Activated CD4-positive, alpha-beta T cell treated with anti-CD3 and anti-CD28 coated beads for 4 hours (primary cell): ENCODE data around the gene TRAPPC1.

Source experiments
- DNase-seq, 2 donors: peaks; one replicate each; pipeline ENCODE4 v3.0.0-alpha.2; 2020

The TRAPPC1 gene

DNA sequence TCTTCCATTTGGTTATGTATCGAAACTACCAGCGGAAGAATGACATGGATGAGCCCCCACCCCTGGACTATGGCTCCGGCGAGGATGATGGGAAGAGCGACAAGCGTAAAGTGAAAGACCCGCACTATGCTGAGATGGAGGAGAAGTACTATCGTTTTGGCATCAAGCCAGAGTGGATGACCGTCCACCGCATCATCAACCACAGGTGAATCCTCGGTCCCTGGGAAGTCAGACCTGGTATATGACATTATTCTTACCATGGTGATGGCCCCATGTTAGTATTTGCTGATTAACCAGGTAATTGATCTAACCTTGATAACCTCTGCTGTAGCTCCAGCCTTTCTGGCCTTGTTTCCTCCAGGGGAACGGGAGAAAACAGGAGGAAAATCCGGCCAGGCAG is 34.7 kb downstream of the TRAPPC1 start:
- no peak for DNase-seq

DNA sequence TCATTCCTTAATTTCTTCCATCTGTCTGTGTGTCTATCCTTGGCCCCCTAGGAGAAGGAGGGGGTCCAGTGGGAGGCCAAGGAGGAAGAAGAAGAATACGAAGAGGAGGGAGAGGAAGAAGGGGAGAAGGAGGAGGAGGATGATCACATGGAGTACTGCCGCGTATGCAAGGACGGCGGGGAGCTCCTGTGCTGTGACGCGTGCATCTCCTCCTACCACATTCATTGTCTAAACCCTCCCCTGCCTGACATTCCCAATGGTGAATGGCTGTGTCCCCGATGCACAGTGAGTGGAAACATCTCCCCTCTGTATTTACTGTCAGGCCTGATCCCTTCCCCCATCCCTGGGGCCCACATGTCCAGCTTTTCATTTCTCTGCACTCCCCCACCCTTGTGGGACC is 36.9 kb downstream of the TRAPPC1 start:
- DNase-seq = no peak

DNA sequence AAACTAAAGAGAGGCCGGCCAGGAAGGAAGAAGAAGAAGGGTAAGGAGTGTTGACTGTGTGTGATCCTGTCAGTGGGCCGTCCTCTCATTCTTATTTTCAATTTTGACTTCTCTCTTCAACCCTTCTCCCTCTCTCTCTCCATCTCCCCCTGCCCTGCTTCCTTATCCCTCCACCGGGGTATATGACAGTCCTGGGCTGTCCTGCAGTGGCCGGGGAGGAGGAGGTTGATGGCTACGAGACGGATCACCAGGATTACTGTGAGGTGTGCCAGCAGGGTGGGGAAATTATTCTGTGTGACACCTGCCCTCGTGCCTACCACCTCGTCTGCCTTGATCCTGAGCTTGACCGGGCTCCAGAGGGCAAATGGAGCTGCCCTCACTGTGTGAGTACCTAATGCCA is 37.5 kb downstream of the TRAPPC1 start:
- DNase-seq = no peak

DNA sequence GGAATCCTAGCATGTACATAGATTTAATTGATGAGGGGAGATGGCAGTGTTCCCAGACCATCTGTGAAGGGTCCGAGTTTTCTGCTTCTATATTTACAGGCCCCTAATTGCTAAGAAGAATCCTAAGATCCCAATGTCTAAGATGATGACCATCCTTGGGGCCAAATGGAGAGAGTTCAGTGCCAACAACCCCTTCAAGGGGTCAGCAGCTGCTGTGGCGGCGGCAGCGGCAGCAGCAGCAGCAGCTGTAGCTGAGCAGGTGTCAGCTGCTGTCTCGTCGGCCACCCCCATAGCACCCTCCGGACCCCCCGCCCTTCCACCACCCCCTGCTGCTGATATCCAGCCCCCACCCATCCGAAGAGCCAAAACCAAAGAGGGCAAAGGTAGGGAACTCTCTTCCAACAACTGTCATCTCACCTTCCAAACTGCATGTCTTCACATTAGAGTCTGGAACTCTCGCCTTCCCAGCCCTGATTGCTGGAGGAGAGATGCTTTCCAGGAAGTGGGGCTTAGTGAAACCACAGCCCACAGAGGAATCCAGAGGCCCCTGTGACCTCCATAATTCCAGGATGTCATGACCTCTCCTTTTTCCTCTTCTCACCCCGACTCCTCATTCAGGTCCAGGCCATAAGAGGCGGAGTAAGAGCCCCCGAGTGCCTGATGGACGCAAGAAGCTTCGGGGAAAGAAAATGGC is 38.4 kb downstream of the TRAPPC1 start:
- DNase-seq = no peak

DNA sequence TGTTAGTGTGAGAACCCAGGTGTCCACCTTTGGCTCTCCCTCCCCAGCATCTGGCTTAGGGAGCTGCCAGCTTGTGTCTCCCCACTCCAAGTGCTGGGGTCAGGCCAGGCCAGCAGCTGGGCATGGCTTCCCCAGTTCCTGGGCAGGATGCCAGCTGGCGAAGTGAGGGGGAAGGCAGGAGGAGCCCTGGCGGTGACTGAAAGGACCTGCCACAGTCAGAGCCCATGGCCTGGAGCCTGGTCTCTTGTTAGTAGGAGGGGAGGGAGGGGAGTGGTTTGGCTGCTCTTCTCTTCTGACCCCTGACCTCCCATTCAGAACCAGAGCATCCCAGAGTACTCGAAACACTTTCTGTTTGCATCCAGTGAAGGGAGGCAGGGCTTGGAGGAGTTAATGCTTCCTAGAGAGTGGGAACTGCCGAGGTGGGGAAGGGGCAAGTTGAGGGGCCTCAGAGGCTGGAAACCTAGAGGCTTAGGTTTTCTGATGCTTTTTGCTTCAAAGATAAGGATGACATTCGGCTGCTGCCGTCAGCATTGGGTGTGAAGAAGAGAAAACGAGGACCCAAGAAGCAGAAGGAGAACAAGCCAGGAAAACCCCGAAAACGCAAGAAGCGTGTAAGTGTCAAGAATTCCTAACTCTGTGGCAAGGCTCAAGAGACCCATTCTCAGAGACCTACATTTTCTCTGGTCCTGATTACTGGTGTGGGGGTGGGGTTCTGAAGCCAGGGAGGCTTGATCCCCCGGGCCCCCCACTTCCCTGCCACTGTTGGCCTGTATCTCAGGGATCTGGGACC is 42.4 kb downstream of the TRAPPC1 start:
- peak; percentile 24 to 41 for DNase-seq

DNA sequence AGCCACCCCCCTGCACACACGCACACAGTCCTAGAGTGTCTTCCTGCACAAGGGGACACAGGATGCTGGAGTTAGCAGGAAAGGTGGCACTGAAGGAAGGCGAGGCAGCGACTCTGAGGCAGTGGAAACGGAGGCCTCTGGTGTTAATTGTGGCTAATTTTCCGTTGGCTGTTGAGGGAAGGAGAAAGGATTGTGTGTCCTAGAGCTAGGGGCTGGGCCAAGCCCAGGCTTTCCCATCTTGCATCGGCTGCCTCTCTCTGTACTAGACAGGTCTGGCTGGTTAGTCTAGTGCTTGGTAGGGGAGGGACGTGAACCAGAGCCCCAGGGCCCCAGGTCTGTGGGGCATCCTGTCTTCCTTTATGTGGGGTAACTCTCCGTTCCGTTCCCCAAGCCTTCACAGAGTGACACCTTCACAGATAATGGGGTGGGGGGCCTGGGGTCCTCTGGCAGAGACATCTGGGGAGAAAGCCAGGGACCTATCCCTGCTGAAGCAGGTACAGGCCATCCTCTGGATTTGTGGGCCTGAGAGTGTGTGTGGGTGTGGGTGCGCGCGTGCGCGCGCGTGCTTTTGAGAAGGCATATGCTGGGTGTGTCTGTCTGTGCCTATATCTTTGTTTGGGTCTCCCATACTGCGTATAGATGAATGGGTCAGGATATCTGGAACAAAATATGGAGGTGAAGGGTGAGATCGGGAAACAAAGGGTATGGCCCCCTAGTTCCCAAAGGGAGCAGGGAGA is 43.4 kb downstream of the TRAPPC1 start, which contains the start of gene CHD3:
Gene CHD3 (plus strand): TSS at position 606 of the 737 bp plus-strand sequence. CDS start 212 bp downstream, outside the sequence.
- DNase-seq = peak; percentile 55 to 56

DNA sequence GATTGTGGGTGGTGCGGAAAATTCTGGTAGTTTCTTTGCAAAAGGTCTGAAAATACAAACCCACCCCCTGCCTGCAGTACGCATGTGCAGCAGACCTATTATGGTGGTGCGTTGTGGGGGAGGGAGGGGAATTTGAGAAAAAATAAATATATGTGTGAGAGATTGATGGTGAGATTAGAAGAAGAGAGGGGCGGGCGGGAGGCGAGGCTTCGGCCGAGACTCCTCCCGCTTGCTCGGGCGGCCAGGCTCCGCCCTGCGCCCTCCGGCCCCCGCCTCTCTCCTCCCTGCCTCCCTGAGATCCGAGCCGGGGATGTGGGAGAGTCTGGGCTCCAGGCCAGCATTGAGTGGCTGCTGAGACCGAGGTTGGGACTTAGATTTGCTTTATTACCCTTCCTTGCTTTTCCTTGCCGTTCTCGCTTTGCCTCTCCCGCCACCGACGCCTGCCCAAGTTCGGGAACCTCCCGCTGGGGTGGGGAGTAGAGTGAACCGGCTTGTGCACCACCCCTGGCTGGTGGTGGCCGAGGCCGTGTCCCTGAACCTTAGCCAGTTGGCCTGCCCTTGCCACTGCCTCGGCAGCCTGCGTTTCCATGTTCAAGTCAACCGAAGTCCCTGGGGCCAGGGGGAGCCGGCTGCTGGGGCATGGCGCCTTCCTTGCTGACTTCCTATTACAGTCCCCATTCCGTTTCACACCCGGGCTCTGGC is 44.1 kb downstream of the TRAPPC1 start:
- peak; percentile 92 for DNase-seq

DNA sequence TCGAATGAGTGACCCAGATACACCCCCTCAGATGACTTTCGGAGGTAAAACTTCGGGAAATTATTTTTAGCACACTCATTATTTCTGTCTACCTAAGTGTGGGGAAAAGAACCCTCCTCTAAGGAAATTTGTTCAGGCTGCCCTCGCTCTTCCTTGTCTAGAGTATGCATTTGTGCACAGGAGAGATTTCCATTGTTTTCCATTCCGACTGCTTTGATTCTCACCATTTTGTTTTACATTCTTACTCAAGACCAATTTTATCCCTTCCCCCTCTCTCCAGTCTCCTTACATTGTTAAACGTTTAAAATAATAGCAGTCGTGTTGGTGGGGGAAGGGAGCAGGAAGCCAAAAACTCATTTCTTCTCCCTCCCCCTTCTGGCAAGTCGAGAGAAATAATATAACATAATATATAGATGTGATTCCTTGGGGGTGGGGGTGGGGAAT is 44.7 kb downstream of the TRAPPC1 start:
- no peak for DNase-seq

DNA sequence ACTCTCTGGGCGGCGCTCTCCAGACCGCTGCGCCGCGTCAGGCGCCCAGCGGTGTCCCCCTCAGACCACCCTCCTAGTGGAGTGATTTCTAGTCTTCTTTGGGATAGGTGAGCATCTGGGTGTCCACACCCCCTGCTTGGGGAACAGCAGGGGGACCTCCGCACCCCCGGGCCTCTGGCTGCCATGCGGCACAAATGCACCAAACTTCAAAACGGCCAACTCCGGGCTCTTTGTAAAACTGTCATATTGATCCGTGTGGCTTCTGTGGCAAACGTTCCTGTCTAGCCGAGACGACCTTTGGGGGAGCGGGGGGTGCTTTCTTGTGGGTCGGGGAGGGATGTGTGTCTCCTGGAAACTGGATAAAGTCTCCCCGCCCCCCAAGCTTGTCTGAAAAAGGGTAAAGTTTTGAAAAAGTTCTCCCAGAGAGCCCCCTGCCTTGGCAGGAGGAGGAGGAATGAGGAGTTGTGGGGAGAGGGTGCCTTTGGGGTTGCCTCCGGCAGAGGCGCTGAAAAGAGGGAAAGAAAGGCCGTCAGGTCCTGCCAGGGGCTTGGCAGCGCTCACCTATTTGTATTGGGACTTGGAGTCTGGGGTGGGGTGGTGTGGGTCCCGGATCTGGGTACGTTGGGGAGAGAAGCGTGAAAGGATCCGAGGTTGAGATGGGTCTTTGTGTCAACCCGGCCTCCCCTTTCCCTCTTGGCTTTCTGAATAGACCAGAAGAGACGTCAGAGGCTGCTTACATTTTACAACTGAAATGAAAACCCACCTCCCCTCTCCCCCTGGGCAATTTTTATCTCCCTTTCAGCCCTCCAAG is 45.3 kb downstream of the TRAPPC1 start:
- DNase-seq = peak; percentile 55 to 59

DNA sequence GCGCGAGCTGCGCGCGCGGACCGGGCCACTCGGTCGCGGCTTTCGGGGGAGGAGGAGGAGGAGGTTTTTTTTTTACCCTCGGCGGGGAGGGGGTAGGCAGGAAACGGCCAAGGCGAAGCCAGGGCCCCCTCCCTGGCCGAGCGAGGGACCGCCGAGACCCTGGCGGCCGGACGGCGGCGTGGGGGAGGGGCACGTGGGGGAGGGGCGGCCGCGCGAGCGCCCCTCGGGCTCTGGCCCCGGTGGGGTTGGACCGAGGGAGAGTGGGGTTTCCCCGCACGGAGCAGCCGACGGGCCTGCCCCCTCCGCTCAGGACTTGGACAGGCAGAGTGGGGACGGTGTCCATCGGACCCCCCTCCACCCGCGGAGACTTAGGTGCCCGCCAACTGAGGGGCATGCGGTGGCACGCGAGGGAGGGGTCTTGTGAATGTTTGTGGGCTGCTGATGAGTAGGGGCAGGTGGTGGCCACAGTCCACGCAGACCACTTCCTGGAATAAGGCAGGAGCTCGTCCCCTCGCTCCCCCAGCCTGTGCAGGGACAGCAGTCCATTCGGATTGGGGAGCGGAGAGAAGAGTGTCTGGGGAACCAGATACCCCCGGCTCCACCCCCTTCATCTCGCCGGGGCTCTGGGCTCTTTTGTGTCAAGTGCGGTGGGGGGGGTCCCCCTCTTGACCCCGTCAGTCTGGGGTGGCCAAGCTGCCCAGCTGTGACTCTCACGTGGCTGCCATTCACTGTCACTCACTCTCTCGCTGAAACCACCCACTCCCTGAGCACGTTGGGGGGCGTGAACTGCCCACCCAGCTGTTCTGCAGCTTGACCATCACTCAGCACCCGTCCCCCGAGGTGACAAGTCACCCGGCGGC is 46.1 kb downstream of the TRAPPC1 start:
- DNase-seq = peak; percentile 37 to 43

DNA sequence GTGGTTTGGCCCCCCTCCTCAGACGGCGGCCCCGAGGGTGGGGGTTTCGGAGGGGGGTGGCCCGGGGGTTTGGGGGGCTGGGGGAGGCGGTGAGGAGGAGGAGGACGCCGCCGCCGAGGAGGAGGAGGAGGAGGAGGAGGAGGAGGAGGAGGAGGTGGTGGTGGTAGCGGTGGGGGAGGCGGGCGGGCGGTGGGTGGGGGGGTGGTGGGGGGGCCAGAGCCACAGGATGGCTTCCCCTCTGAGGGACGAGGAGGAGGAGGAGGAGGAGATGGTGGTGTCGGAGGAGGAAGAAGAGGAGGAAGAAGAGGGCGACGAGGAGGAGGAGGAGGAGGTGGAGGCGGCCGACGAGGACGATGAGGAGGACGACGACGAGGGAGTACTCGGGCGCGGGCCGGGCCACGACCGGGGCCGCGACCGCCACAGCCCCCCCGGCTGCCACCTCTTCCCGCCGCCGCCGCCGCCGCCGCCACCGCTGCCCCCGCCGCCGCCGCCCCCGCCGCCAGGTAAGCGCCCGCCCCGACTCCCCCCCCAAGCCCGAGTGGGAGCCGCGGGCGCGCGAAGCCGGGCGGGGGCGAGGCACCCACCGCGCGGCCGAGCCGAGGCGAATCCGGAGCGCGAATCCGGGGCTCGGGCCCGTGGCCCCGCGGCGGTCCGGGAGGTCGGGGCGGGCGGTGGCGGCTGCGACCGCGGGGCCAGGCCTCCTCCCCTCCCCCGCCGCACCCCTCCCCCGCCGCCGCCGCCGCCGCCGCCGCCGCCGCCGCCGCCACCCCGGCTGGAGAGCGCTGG is 47.0 kb downstream of the TRAPPC1 start:
- DNase-seq = peak; percentile 60 to 70

DNA sequence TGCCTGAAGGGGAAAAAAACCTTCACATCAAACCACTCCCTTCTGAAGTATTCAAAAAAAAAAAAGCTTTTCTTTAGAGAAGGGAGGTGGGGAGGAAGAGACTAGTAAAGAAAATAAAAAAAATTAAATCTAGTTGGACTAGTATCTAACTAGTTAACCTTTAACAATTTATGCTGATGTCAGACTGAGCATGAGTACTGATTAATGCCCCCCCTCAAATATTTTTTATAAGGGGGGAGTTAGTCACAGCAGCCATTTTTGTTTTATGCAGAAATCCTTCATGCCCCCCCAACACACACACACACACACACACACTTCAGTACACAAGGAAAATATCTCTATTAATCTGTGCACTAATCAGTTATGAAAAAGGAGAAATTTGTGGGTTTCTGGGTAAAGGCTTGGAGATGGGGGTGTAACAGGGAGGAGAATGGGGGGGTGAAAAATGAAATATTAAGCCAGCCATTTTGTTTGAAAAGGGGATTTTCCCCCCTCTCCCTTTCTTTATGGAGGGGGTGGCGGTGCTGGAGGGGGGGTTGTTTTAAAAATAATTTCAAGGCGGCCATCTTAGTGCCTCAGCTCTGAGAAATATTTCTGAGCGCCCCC is 47.9 kb downstream of the TRAPPC1 start:
- DNase-seq = peak; percentile 17 to 48

DNA sequence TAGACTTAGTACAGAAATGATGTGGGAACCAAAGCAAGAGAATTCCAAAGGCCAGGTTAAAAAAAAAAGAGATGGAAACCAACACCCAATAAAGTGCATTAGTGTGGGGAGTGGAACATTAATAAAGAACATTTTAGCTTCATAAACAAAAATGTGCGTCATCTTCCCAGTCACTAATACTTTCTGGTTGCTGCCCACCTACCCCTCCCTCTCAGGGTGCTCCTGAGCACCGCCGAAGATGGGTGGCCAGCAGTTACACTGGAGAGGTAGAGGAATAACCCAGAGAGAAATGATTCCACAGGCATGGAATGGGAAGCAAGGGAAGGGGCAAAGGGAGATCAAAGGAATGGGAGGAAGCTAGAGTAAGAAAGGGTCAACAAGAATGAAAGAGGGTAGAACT is 49.1 kb downstream of the TRAPPC1 start:
- no peak for DNase-seq

DNA sequence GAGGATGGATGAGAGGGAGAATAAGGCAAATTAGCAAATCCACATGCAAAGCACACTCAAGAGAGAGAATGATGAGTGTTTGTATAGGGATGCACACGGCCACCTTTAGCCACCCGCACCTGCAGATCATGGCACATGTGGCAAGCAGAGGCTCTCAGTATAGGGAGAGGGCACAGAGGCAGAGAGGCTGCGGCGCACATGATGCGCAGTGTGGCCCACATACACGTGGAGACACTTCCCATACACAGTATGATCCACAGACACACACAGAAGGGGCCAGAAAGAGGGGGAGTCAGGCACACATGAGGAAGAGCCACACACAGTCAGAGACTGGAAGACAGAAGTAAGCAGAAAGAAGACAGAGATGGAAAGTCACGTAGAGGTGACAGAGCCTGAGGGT is 49.7 kb downstream of the TRAPPC1 start:
- no peak for DNase-seq

DNA sequence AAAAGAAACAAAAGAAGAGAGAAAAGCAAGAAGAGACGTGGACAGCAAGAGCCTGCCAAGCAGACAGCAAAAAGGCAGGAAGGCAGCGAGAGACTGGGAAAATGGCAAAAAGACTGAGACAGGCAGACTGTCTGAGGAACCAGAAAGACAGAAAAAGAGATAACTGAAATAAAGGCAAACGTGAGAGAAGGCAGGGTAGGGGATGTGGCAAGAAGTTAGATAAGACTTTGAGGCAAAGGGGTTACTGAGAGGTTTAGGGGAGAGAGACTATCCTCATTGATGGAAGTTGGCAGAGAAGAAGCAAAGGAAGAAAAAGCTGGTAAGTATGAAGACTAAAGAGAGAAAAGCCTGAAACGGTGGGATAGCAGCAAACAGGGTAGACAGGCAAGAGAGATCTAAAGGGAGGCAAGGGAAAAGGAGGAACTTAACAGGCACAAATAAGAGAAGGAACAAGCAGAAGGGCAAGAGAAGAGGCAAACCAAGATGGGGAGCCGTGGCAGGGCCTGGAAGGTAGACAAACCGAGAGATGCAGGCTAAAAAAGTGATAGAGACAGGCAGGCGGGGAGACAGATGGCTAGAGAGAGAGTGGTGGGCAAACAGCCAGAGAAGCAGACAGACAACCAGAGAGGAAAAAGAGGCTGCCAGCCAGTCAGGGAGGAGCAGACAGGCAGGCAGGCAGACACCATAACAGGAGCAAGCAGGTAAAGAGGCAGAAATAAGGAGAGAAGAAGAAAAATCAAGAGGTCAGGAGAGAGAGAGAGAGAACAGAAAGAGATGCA is 50.3 kb downstream of the TRAPPC1 start:
- DNase-seq = no peak
